Tibial nerve (tissue), 4 donors: ENCODE measurements around the gene ASIC2. TPM values are rescaled to one million over a fixed set of nuclear protein-coding genes. Genes with fewer than 3 reads are reported as not detected.

ENCODE experiments used
- DNase-seq, 2 donors: peaks; one replicate each; pipeline ENCODE4 v3.0.0-alpha.2; 2019; ENCODE audit warnings: low spot score in 2 of 2
- H3K27ac ChIP-seq, 4 donors: fragments of 200-600 bp; sonication (generic) in 3 of 4; one replicate each; pipeline ENCODE4 v1.5.1; 2017 to 2019; ENCODE audit warnings: mild to moderate bottlenecking in 1 of 4
- H3K27me3 ChIP-seq, 2 donors: fragments of 200-600 bp; sonication (generic) in 1 of 2; one replicate each; pipeline versions ENCODE4 v1.5.1 to v1.6.0; 2017 to 2019
- H3K36me3 ChIP-seq, 3 donors: fragments of 200-600 bp; sonication (generic); one replicate each; pipeline ENCODE4 v1.5.1; 2018 to 2019
- H3K4me1 ChIP-seq, 4 donors: fragments of 200-600 bp; sonication (generic) in 3 of 4; one replicate each; pipeline ENCODE4 v1.5.1; 2017 to 2019
- H3K4me3 ChIP-seq, 4 donors: fragments of 200-600 bp; sonication (generic) in 3 of 4; one replicate each; pipeline ENCODE4 v1.5.1; 2017 to 2019; ENCODE audit warnings: mild to moderate bottlenecking in 1 of 4, moderate library complexity in 1 of 4
- H3K9me3 ChIP-seq, 4 donors: fragments of 200-600 bp; sonication (generic) in 3 of 4; one replicate each; pipeline ENCODE4 v1.5.1; 2017 to 2019
- EP300 ChIP-seq, 2 donors: sonication (generic); formaldehyde crosslinking; IDR thresholded peaks; one replicate each; pipeline ENCODE4 v1.6.1; 2017; ENCODE audit warnings: antibody characterized with exemption in 2 of 2, mild to moderate bottlenecking in 1 of 2
- POLR2A ChIP-seq, 2 donors: fragments of 450-650 bp; IDR thresholded peaks; one replicate each; pipeline ENCODE4 v1.6.1; 2017; ENCODE audit warnings: antibody characterized with exemption in 2 of 2, mild to moderate bottlenecking in 2 of 2, moderate library complexity in 2 of 2
- WGBS, 2 donors: methylation state at CpG; one replicate each; pipeline ENCODE4 v1.1.5; 2018; 5-methylcytosine and 5-hydroxymethylcytosine counted together
- total RNA-seq, 4 donors: library from RNA; depleted of rRNA; stranded (reverse); fragments of >200 nt; gene quantifications; one replicate each; pipeline ENCODE4 v1.1.0, GENCODE V29; 2016
- TF ChIP-seq, protein P1 (sequence below), 5 experiments: fragments of 200-600 bp in 3 of 5; fragments of 450-650 bp in 2 of 5; sonication (generic) in 3 of 5; IDR thresholded peaks; one replicate each; pipeline ENCODE4 v1.5.1; 2016 to 2019; ENCODE audit warnings: antibody characterized with exemption in 5 of 5, mild to moderate bottlenecking in 3 of 5, moderate library complexity in 2 of 5

The ASIC2 gene
- total RNA-seq, 4 donors from 2014 or later = 0.21 to 1.5 (median 0.50) TPM

DNA sequence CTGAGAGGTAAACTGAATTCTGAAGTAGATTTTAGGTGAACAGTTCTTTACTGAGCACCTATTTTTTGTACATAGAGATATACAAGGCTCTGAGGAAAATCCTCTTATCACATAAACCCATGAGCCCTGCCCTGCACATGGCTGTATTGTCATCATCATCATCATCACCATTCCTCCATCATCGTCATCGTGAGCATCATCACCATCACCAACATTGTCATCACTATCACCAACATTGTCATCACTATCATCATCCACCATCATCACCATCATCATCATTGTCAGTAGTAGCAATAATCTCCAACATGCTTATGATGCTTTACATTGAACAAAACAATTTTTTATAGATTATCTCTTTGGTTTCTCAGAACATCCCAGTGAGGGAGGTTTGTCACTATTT lies 20.7 kb downstream of the ASIC2 start:
- no peak overlapping the region for H3K27ac ChIP-seq
- TF ChIP-seq POLR2A (IDR thresholded peaks at IDR 0.05) = no peak
- TF ChIP-seq, protein P1, sequence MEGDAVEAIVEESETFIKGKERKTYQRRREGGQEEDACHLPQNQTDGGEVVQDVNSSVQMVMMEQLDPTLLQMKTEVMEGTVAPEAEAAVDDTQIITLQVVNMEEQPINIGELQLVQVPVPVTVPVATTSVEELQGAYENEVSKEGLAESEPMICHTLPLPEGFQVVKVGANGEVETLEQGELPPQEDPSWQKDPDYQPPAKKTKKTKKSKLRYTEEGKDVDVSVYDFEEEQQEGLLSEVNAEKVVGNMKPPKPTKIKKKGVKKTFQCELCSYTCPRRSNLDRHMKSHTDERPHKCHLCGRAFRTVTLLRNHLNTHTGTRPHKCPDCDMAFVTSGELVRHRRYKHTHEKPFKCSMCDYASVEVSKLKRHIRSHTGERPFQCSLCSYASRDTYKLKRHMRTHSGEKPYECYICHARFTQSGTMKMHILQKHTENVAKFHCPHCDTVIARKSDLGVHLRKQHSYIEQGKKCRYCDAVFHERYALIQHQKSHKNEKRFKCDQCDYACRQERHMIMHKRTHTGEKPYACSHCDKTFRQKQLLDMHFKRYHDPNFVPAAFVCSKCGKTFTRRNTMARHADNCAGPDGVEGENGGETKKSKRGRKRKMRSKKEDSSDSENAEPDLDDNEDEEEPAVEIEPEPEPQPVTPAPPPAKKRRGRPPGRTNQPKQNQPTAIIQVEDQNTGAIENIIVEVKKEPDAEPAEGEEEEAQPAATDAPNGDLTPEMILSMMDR (IDR thresholded peaks at IDR 0.05) = no peak
- TF ChIP-seq EP300 (IDR thresholded peaks at IDR 0.05) = no peak
- H3K36me3 ChIP-seq = no peaks in the 10 kb centered on the region
- no peaks in the 10 kb centered on the region for H3K9me3 ChIP-seq
- H3K27me3 ChIP-seq = no peaks in the 10 kb centered on the region
- 97 to 99% methylated on average over 2 of the region's 2 CpGs for WGBS, 2 donors
- H3K4me1 ChIP-seq = peaks cover 0 to 4% (median 0%) of the 10 kb centered on the region in 4 donors
- DNase-seq = no peak
- no peak overlapping the region for H3K4me3 ChIP-seq

DNA sequence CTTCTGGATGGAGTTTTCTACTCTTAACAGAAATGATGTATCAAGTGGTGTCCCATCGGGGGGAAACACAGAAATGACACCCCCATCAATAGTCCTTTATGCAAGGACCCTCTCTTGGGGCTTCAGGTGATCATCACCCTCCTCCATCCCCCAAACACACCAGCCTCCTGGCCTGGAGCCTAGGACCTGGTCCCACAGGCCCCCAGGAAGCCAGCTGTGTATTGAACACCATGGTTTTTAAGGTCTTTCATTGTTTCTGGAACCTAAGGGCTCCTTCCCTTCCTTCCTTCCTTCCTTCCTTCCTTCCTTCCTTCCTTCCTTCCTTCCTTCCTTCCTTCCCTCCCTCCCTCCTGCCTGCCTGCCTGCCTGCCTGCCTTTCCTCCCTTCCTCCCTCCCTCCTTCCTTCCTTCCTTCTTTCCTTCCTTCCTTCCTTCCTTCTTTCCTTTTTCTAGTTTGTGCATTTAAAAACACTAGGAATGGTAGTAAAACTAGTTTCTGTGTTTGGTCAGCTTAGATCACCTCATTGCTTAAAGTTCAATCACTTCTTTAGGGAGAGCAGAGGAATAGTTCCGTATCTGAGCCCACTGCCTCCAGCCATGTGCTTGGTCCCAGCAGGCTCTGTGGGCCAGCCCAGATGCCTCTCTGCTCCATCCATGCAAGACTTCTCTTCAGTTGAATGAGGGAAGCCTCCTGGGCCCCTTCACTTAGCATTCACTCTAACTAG lies 23.6 kb downstream of the ASIC2 start:
- DNase-seq = no peak
- H3K9me3 ChIP-seq = no peaks in the 10 kb centered on the region
- H3K27ac ChIP-seq = no peak overlapping the region
- 63 to 72% methylated on average over 1 to 2 of the region's 2 CpGs for WGBS, 2 donors
- no peaks in the 10 kb centered on the region for H3K36me3 ChIP-seq
- no peaks in the 10 kb centered on the region for H3K4me1 ChIP-seq
- H3K27me3 ChIP-seq = no peaks in the 10 kb centered on the region
- no peak for TF ChIP-seq POLR2A (IDR thresholded peaks at IDR 0.05)
- no peak for TF ChIP-seq EP300 (IDR thresholded peaks at IDR 0.05)
- TF ChIP-seq, protein P1 (IDR thresholded peaks at IDR 0.05) = no peak
- H3K4me3 ChIP-seq = no peak overlapping the region

DNA sequence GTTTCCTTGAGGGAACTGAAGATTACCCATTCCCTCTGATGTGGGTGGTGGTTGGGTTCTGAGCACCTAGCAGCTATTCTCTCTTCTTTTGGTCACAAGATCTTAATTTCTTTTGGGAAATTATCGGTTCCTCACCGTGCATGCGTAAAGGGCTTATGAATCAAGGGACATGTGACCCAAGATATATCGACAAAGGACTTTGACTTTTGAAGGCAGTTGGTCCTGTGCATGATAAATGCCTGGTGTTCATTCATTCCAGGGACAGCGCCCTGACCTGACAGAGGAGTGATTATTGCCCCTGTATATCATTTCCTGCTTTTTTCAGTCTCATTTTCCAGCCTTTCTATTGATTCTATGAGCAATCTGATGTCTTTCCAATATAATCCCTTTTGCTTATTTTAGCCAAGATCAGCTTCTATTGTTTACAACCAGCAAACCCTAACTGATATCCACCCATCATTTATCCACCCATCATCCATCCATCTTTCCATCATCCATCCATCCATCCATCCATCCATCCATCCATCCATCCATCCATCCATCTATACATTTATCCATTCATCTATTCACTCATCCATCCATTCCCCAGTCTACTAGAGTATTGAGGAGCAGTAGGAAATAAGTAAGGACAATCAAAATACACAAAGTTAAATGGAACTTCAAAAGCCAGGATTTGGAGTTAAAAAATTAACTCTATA lies 25.1 kb downstream of the ASIC2 start:
- Histone ChIP-seq H3K9me3 (no peaks in the 10 kb centered on the region), H3K27me3 (no peaks in the 10 kb centered on the region), H3K4me1 (no peaks in the 10 kb centered on the region), H3K27ac (no peak overlapping the region), H3K36me3 (no peaks in the 10 kb centered on the region), H3K4me3 (no peak overlapping the region)
- WGBS, 2 donors = 86 to 89% methylated on average over 5 of the region's 5 CpGs
- TF ChIP-seq, protein P1 (IDR thresholded peaks at IDR 0.05) = no peak
- TF ChIP-seq EP300 (IDR thresholded peaks at IDR 0.05) (no peak), POLR2A (IDR thresholded peaks at IDR 0.05) (no peak)
- DNase-seq = no peak

DNA sequence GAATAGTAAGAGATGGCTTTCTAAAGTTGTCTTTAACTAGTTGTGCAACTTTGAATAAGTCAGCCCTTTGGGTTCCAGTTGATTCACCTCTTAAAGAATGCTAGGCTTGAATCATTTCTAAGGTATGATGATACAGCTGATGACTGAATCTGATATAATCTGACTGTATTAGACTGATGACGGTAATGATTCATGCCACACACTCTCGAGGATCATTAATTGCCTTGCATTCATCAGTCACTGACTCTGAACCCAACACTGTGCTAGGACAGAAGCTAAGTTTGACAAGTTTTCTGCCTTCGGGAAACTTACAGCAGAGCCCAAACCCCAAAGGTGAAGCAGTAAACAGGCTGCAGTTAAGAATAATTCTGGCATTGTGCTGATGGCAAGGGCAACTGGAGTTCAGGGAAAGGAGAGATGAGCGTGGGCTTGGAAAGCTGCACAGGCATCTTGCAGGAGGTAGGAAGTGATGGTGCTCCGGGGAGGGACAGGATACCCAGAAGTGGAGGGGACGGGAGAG lies 25.8 kb downstream of the ASIC2 start:
- no peaks in the 10 kb centered on the region for H3K36me3 ChIP-seq
- no peak overlapping the region for H3K4me3 ChIP-seq
- 59 to 64% methylated on average over 6 of the region's 6 CpGs for WGBS, 2 donors
- no peak overlapping the region for H3K27ac ChIP-seq
- no peak for DNase-seq
- H3K9me3 ChIP-seq = no peaks in the 10 kb centered on the region
- H3K4me1 ChIP-seq = no peaks in the 10 kb centered on the region
- no peak for TF ChIP-seq EP300 (IDR thresholded peaks at IDR 0.05)
- TF ChIP-seq, protein P1 (IDR thresholded peaks at IDR 0.05) = no peak
- no peak for TF ChIP-seq POLR2A (IDR thresholded peaks at IDR 0.05)
- no peaks in the 10 kb centered on the region for H3K27me3 ChIP-seq

DNA sequence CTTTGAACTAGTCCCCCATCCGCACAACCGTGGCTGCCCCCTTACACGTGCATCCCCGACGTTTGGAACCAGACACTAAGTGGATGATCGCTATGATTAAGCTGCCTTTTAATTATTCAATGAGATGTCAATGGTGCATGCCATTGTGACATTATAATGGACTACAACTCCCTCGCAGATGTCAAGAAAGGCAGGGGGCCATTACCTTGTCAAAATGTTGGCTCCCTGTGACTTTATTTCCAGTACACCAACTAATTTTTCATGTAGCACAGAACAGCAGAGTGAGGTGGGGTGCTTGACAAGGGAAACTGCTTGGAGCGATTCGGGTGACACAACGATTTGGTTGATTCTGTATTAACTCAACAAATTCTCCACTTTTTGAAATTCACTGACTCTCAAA lies 26.5 kb downstream of the ASIC2 start:
- Histone ChIP-seq H3K27me3 (no peaks in the 10 kb centered on the region), H3K27ac (no peak overlapping the region)
- 77% methylated on average over 10 of the region's 10 CpGs for WGBS, 2 donors

More for the DNA sequence above, 26.5 kb downstream of the ASIC2 start:
- no peak for DNase-seq
- Histone ChIP-seq H3K9me3 (no peaks in the 10 kb centered on the region), H3K36me3 (no peaks in the 10 kb centered on the region), H3K4me3 (no peak overlapping the region), H3K4me1 (no peaks in the 10 kb centered on the region)
- TF ChIP-seq POLR2A (IDR thresholded peaks at IDR 0.05) (no peak), EP300 (IDR thresholded peaks at IDR 0.05) (no peak)
- TF ChIP-seq, protein P1 (IDR thresholded peaks at IDR 0.05) = no peak
